Upper lobe of left lung (tissue), 6 donors: ENCODE data around the gene MARK3. TPM values are rescaled to one million over a fixed set of nuclear protein-coding genes. Genes with fewer than 3 reads are reported as not detected.

ENCODE experiments used
- ATAC-seq, 2 donors: fragments of 200-7000 bp; cut with Tn5 transposase; one replicate each; pipeline ENCODE4 v1.9.1; 2022; ENCODE audit warnings: mild to moderate bottlenecking in 2 of 2, moderate library complexity in 2 of 2; ENCODE audit not compliant: low FRiP score in 2 of 2
- DNase-seq, 2 donors: peaks; one replicate each; pipeline ENCODE4 v3.0.0-alpha.2; 2019 to 2020
- H3K27ac ChIP-seq, 4 donors: fragments of 200-600 bp; sonication (generic); one replicate each; pipeline ENCODE4 v1.5.1; 2016 to 2019
- H3K27me3 ChIP-seq, 4 donors: fragments of 200-600 bp; sonication (generic); one replicate each; pipeline ENCODE4 v1.5.1; 2017 to 2019
- H3K36me3 ChIP-seq, 4 donors: fragments of 200-600 bp; sonication (generic); one replicate each; pipeline ENCODE4 v1.5.1; 2016 to 2019
- H3K4me1 ChIP-seq, 4 donors: fragments of 200-600 bp; sonication (generic); one replicate each; pipeline ENCODE4 v1.5.1; 2018 to 2019
- H3K4me3 ChIP-seq, 4 donors: fragments of 200-600 bp; sonication (generic); one replicate each; pipeline ENCODE4 v1.5.1; 2017 to 2019; ENCODE audit warnings: mild to moderate bottlenecking in 2 of 4, moderate library complexity in 1 of 4
- H3K9me3 ChIP-seq, 4 donors: fragments of 200-600 bp; sonication (generic); one replicate each; pipeline ENCODE4 v1.5.1; 2018 to 2019
- CTCF ChIP-seq, 6 experiments: fragments of 450-650 bp in 4 of 6; fragments of 200-600 bp in 2 of 6; sonication (generic) in 2 of 6; IDR thresholded peaks; one replicate each; pipeline ENCODE4 v1.5.1; 2016 to 2019; ENCODE audit warnings: antibody characterized with exemption in 6 of 6
- EP300 ChIP-seq, 4 donors: sonication (generic); formaldehyde crosslinking; IDR thresholded peaks; one replicate each; pipeline ENCODE4 v1.5.1; 2017; ENCODE audit warnings: antibody characterized with exemption in 4 of 4, control low read depth in 2 of 4
- POLR2A ChIP-seq, 4 donors: fragments of 450-650 bp; IDR thresholded peaks; one replicate each; pipeline ENCODE4 v1.5.1; 2016 to 2017; ENCODE audit warnings: antibody characterized with exemption in 4 of 4, mild to moderate bottlenecking in 2 of 4
- POLR2AphosphoS5 ChIP-seq, 2 donors: sonication (generic); formaldehyde crosslinking; IDR thresholded peaks; one replicate each; pipeline ENCODE4 v1.5.1; 2017; ENCODE audit warnings: antibody characterized with exemption in 2 of 2
- WGBS, 2 donors: methylation state at CpG; one replicate each; pipeline ENCODE4 v1.1.5; 2017 to 2018; 5-methylcytosine and 5-hydroxymethylcytosine counted together
- total RNA-seq, 6 donors: library from RNA; depleted of rRNA in 4 of 6; stranded (reverse); fragments of >200 nt in 4 of 6; gene quantifications; one replicate each; pipeline versions ENCODE4 v1.1.0 to v1.2.1, GENCODE V29; 2016 to 2021
- donor health status: DM: no; HTN: no; CAD: no; lungs with moderate emphysema.
- donor health status: DM: no; HTN: yes; CAD: no; lungs with severe emphysema.

Gene MARK3
- total RNA-seq, 6 donors from 2014 or later = 84.5 to 190 (median 132) TPM

GRCh38 chr14:103547941-103548462, 162.8 kb downstream of the MARK3 start:
- Histone ChIP-seq H3K4me3 (no peak overlapping the region), H3K9me3 (no peaks in the 10 kb centered on the region), H3K27ac (no peak overlapping the region), H3K4me1 (peaks cover 27 to 55% (median 32%) of the 10 kb centered on the region in 4 donors), H3K27me3 (no peaks in the 10 kb centered on the region), H3K36me3 (no peaks in the 10 kb centered on the region)
- ATAC-seq = no peak
- WGBS, 2 donors = 89 to 94% methylated on average over 16 to 18 of the region's 18 CpGs
- peak in 1 of 2 donors; percentile 67 for DNase-seq
- TF ChIP-seq CTCF (IDR thresholded peaks at IDR 0.05) (no peak), POLR2AphosphoS5 (IDR thresholded peaks at IDR 0.05) (no peak), EP300 (IDR thresholded peaks at IDR 0.05) (no peak), POLR2A (IDR thresholded peaks at IDR 0.05) (no peak)

GRCh38 chr14:103548463-103549351, 163.5 kb downstream of the MARK3 start:
- H3K4me1 ChIP-seq = peaks cover 20 to 48% (median 25%) of the 10 kb centered on the region in 4 donors
- TF ChIP-seq POLR2A (IDR thresholded peaks at IDR 0.05) = no peak
- no peak for TF ChIP-seq POLR2AphosphoS5 (IDR thresholded peaks at IDR 0.05)
- no peaks in the 10 kb centered on the region for H3K27me3 ChIP-seq
- no peaks in the 10 kb centered on the region for H3K36me3 ChIP-seq
- DNase-seq = peak in 1 of 2 donors; percentile 67
- WGBS, 2 donors = 90 to 94% methylated on average over 13 to 27 of the region's 27 CpGs
- H3K9me3 ChIP-seq = no peaks in the 10 kb centered on the region
- H3K27ac ChIP-seq = peak overlapping the region in 1 of 4 donors; percentile 85
- H3K4me3 ChIP-seq = no peak overlapping the region
- ATAC-seq = no peak

GRCh38 chr14:103549361-103550311, 164.4 kb downstream of the MARK3 start:
- Histone ChIP-seq H3K4me3 (peak overlapping the region in 1 of 4 donors; percentile 35), H3K27me3 (no peaks in the 10 kb centered on the region), H3K4me1 (peaks cover 15 to 39% (median 18%) of the 10 kb centered on the region in 4 donors), H3K9me3 (no peaks in the 10 kb centered on the region), H3K27ac (peak overlapping the region in 3 of 4 donors; percentile 80 to 85 (median 80)), H3K36me3 (peaks cover 0 to under 1% (median 0%) of the 10 kb centered on the region in 4 donors)
- DNase-seq (peak in 1 of 2 donors; percentile 82), ATAC-seq (no peak)
- TF ChIP-seq POLR2AphosphoS5 (IDR thresholded peaks at IDR 0.05) (no peak), CTCF (IDR thresholded peaks at IDR 0.05) (no peak), POLR2A (IDR thresholded peaks at IDR 0.05) (no peak), EP300 (IDR thresholded peaks at IDR 0.05) (no peak)
- WGBS, 2 donors = 87 to 93% methylated on average over 23 to 29 of the region's 30 CpGs

- 74 to 81% methylated on average over 17 to 20 of the region's 22 CpGs for WGBS, 2 donors
- Histone ChIP-seq H3K36me3 (peaks cover 0 to 4% (median 2%) of the 10 kb centered on the region in 4 donors), H3K27me3 (no peaks in the 10 kb centered on the region), H3K4me3 (peak overlapping the region in 2 of 4 donors; percentile 4 to 35), H3K9me3 (no peaks in the 10 kb centered on the region), H3K4me1 (peaks cover 15 to 34% (median 18%) of the 10 kb centered on the region in 4 donors), H3K27ac (peak overlapping the region; percentile 70 to 85 (median 80))
- ATAC-seq = peak in 1 of 2 donors; percentile 5
- DNase-seq = peak in 1 of 2 donors; percentile 79
- no peak for TF ChIP-seq EP300 (IDR thresholded peaks at IDR 0.05)
- TF ChIP-seq POLR2AphosphoS5 (IDR thresholded peaks at IDR 0.05) = no peak
- TF ChIP-seq POLR2A (IDR thresholded peaks at IDR 0.05) = no peak
- TF ChIP-seq CTCF (IDR thresholded peaks at IDR 0.05) = no peak
Measured at GRCh38 chr14:103550451-103551337, 165.5 kb downstream of the MARK3 start.
